ENCODE results near the gene FES. TPM values are rescaled to one million over a fixed set of nuclear protein-coding genes. Genes with fewer than 3 reads are reported as not detected.

Gene FES
- total and polyA plus RNA-seq, 11 donors, result 10.7 to 37.5 (median 15.9) TPM

DNA sequence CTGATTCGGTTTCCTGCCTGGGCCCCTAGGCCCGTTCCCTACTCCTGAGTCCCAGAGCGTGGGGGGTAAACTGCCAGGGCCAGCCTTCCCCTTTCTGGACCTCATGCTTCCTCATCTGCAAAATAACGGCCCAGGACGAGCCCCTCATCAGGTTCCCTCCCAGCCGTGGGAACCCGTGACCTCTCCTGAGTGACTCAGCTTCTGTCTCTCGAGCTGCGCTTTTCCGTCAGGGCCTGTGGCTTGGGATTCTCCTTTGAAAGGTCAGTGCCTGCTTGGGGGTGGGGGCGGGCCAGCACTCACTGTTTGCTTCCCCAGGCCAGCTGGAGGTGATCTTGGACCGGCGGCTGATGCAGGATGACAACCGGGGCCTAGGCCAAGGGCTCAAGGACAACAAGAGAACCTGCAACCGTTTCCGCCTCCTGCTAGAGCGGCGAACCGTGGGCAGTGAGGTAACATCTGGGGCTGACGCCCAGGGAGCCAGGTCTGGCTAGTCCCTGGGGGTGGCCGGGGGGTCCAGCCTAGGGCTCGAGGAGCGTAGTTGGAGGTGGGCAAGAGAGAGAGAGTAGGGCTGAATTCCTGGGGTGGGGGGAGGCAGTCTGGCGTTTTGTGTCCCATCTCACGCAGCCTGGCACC lies 31.6 kb downstream of the FES start:
- Histone ChIP-seq H3K4me3 (peak overlapping the region in 3 of 12 donors; percentile 14 to 25 (median 17)), H3K4me1 (peaks cover 0 to 46% (median 10%) of the 10 kb centered on the region in 12 donors), H3K9me3 (no peaks in the 10 kb centered on the region), H3K27me3 (no peaks in the 10 kb centered on the region), H3K27ac (peak overlapping the region in 11 of 12 donors; percentile 30 to 85 (median 71)), H3K36me3 (peaks cover 11 to 100% (median 99%) of the 10 kb centered on the region in 9 donors)
- intact Hi-C loops (cut with DNase I), result no loop called here
- no peak for TF ChIP-seq POLR2A (IDR thresholded peaks at IDR 0.05)
- TF ChIP-seq, protein P1, sequence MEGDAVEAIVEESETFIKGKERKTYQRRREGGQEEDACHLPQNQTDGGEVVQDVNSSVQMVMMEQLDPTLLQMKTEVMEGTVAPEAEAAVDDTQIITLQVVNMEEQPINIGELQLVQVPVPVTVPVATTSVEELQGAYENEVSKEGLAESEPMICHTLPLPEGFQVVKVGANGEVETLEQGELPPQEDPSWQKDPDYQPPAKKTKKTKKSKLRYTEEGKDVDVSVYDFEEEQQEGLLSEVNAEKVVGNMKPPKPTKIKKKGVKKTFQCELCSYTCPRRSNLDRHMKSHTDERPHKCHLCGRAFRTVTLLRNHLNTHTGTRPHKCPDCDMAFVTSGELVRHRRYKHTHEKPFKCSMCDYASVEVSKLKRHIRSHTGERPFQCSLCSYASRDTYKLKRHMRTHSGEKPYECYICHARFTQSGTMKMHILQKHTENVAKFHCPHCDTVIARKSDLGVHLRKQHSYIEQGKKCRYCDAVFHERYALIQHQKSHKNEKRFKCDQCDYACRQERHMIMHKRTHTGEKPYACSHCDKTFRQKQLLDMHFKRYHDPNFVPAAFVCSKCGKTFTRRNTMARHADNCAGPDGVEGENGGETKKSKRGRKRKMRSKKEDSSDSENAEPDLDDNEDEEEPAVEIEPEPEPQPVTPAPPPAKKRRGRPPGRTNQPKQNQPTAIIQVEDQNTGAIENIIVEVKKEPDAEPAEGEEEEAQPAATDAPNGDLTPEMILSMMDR (IDR thresholded peaks at IDR 0.05), result no peak
- 75 to 83% (median 79%) methylated on average over 25 of the region's 25 CpGs for WGBS, 4 donors
- peak; percentile 57 to 74 (median 61) for ATAC-seq
- DNase-seq, result peak; percentile 53 to 86 (median 69)

DNA sequence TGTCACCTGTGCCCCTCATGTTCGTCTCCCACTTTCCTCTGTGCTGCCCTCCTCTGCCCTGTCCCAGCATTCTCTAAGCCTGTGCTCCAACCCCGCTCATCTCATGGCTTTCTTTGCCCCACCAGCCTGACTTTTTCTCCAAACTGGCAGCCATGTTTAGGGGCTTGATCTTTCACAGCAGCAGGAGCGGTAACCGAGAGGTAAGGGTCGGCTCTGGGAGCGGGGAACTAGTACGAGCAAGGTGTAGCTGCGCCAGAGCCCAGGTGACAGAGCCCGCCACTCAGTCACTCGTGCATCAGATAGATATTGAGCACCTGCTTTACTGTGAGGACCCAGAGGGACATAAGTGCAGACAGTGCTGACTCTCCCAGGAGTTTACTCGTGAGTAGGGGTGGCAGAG lies 32.2 kb downstream of the FES start:
- Histone ChIP-seq H3K9me3 (no peaks in the 10 kb centered on the region), H3K36me3 (peaks cover 11 to 100% (median 99%) of the 10 kb centered on the region in 9 donors), H3K4me3 (peak overlapping the region in 3 of 12 donors; percentile 14 to 25 (median 17)), H3K27me3 (no peaks in the 10 kb centered on the region), H3K4me1 (peaks cover 0 to 46% (median 10%) of the 10 kb centered on the region in 12 donors), H3K27ac (peak overlapping the region in 11 of 12 donors; percentile 30 to 85 (median 71))
- WGBS, 4 donors, result 86 to 93% (median 92%) methylated on average over 11 of the region's 11 CpGs
- DNase-seq (no peak), ATAC-seq (peak in 1 of 4 donors; percentile 11)
- intact Hi-C loops (cut with DNase I), result no loop called here
- TF ChIP-seq, protein P1 (IDR thresholded peaks at IDR 0.05), result no peak
- no peak for TF ChIP-seq POLR2A (IDR thresholded peaks at IDR 0.05)

DNA sequence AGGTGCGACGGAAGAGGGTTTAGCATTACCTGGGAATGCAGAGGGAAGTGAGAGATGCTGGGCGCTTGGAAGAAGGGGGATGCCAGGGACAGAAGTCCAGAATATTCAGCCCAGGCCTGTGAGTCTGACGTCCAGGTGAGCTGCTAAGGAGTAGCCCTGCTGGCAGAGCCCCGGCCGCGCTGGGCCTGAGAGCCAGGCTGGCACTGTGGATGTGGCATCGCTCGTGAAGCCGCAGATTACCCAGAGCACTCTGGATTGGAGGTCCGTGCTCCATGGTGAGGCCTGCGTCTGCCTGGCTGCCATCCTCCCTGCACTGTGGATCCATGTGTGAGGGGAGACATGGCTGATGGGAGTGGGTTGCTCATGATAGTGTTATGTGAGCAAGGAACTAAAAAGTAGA lies 33.3 kb downstream of the FES start:
- Histone ChIP-seq H3K27ac (peak overlapping the region in 9 of 12 donors; percentile 18 to 85 (median 78)), H3K9me3 (no peaks in the 10 kb centered on the region), H3K4me1 (peaks cover 0 to 46% (median 10%) of the 10 kb centered on the region in 12 donors), H3K27me3 (no peaks in the 10 kb centered on the region), H3K4me3 (no peak overlapping the region), H3K36me3 (peaks cover 6 to 100% (median 96%) of the 10 kb centered on the region in 9 donors)
- ATAC-seq, result no peak
- 88 to 97% (median 93%) methylated on average over 11 to 12 of the region's 12 CpGs for WGBS, 4 donors
- no peak for DNase-seq
- intact Hi-C loops (cut with DNase I), result no loop called here
- TF ChIP-seq, protein P1 (IDR thresholded peaks at IDR 0.05), result no peak
- TF ChIP-seq POLR2A (IDR thresholded peaks at IDR 0.05), result no peak

DNA sequence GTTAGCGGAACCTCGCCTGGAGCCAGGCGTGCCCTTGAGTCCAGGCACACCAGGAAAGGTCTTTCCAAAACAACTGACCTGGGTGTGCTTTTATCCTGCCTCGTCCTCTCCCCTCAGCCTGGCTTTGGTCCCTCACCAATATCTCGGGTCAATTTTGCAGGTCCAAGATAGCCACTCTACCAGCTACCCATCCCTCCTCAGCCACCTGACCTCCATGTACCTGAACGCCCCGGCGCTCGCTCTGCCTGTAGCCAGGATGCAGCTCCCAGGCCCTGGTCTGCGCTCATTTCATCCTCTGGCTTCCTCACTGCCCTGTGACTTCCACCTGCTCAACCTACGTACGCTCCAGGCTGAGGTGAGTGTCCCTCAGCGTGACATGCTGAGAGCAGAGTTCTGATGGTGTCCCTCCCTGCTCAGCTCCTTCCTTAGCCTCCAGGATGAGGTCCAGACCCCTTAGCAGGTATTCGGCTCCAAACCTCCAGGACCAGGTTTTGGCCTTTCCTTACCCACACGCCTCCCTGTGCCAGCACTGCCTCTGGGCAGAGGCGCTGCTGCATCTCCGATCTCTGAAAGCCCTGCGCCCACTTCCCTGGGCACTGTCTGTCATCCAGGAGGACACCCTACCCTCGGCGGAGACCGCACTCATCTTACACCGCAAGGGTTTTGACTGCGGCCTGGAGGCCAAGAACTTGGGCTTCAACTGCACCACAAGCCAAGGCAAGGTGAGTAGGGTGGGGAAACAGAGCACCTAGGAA lies 33.9 kb downstream of the FES start:
- no peaks in the 10 kb centered on the region for H3K9me3 ChIP-seq
- H3K27me3 ChIP-seq, result no peaks in the 10 kb centered on the region
- H3K4me1 ChIP-seq, result peaks cover 0 to 46% (median 10%) of the 10 kb centered on the region in 12 donors
- no peak for TF ChIP-seq POLR2A (IDR thresholded peaks at IDR 0.05)
- TF ChIP-seq, protein P1 (IDR thresholded peaks at IDR 0.05), result no peak
- H3K4me3 ChIP-seq, result no peak overlapping the region
- H3K27ac ChIP-seq, result peak overlapping the region; percentile 4 to 85 (median 74)
- DNase-seq (no peak), ATAC-seq (no peak)
- WGBS, 4 donors, result 89 to 92% (median 91%) methylated on average over 23 of the region's 23 CpGs
- intact Hi-C loops (cut with DNase I), result no loop called here
- H3K36me3 ChIP-seq, result peaks cover 3 to 94% (median 89%) of the 10 kb centered on the region in 9 donors
